Fibroblast of the aortic adventitia (primary cell): ENCODE measurements around the gene TXNRD2. TPM values are rescaled to one million over a fixed set of nuclear protein-coding genes. Genes with fewer than 3 reads are reported as not detected.

Experiments
- DNase-seq: peaks from one replicate; pipeline ENCODE4 v3.0.0-alpha.2; 2010; ENCODE audit warnings: low read depth
- H3K4me3 ChIP-seq: 2 replicates; pipeline ENCODE4 v1.5.1; 2011; ENCODE audit warnings: low read depth, mild to moderate bottlenecking, control low read depth, low read length, moderate library complexity
- CTCF ChIP-seq: IDR thresholded peaks from 2 replicates; pipeline ENCODE4 v1.5.1; 2011; ENCODE audit warnings: mild to moderate bottlenecking, low read length, control low read depth, inconsistent platforms; ENCODE audit not compliant: insufficient read depth
- total RNA-seq: library from RNA; depleted of rRNA; stranded (reverse); fragments of >200 nt; gene quantifications from 2 replicates; pipeline ENCODE4 v1.2.3, GENCODE V29; 2012; ENCODE audit warnings: low replicate concordance

The TXNRD2 gene
- total RNA-seq, 1 donor, result 16.4 TPM

- H3K4me3 ChIP-seq, result peak overlapping the region; percentile 53
These were observed 16.7 kb upstream of the TXNRD2 start for GRCh38 chr22:19958083-19959042.

DNA sequence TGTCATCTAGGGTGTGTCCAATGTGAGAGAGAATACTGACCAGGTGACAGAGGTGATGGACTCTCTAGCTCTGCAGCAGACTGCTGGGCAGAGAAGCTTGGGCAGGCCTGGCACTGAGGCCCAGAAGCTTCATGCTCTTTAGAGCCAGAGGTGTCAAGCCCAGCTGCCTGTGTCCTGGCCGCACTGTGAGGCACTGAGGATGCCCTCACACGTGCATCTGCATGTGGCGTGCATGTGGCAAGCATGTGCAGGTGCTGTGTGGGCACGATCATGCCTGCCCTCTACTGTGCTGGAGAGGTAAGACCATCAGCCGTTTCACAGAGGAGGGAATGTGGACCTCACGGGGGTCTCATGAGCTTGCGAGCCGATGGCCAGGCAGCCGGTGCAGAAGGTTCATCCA is 15.8 kb upstream of the TXNRD2 start:
- no peak for DNase-seq
- H3K4me3 ChIP-seq, result no peak overlapping the region
- no peak for TF ChIP-seq CTCF

More at GRCh38 chr22:19958083-19959042, 16.7 kb upstream of the TXNRD2 start:
- DNase-seq, result peak; percentile 78
- TF ChIP-seq CTCF, result no peak

DNA sequence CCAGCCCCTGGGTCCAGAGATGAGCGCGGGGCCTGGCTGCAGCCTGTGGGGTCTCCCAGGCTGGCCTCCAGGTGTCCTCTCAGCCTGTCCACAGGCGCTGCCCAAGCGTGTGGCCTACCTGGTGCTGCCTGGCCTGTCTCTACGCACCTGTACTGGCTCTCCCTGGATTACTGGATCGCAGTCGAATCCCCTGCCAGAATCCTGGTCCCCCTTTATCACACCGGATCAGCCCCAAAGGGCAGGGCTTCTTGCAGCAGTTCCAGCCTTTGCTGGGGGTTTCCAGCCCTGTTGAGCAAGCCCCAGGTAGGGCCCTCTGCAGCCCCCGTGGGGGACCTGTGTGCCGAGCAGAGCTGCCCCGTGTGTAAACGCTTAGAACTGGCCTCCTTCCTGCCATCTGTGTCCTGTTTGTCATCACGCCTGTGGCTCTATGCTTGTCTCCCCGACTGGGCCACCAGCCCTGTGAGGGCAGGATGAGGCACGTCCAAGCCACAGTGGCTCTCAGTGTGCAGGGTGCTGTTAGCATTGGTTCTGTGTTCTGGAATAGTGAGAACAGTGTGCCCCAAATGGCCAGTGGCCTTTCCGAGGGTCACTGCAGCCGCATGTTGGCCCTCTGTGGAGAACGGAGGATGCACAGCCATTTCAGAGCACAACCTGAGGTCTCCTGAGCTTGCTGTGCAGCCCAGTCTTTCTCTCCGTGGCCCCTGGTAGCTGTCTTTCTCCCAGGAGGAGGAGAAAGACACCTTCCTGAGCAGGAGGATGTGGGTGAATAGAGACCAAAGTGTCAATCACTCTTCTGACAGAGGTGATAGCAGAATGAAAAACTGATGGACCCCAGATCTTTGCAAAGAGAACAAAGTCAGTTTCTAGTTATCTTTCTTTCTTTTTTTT is 13.9 kb upstream of the TXNRD2 start:
- H3K4me3 ChIP-seq, result no peak overlapping the region
- TF ChIP-seq CTCF, result no peak
- no peak for DNase-seq

DNA sequence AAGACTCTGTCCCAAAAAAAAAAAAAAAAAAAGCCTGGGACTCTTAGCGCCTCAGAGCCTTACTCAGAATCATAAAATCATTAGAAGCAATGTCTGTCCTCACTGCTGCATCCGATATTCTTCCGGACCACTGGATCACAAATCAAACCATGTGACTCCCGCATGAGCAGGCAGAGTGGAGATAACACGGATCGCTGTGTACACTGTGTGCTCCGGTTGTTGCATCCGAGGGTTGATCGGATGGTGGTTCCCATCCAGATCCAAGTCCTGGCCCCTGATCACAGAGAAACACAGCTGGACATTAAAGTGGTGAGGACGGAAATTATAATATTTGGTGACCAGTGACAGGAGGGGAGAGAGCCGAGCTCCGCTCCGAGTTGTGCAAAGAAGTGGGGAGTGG is 9.7 kb upstream of the TXNRD2 start:
- no peak overlapping the region for H3K4me3 ChIP-seq
- DNase-seq, result no peak
- TF ChIP-seq CTCF, result no peak

GRCh38 chr22:19948057-19948760 is 6.6 kb upstream of the TXNRD2 start:
- H3K4me3 ChIP-seq, result no peak overlapping the region
- TF ChIP-seq CTCF, result no peak
- no peak for DNase-seq
